ENCODE results near the gene SH3BGRL2. TPM values are rescaled to one million over a fixed set of nuclear protein-coding genes. Genes with fewer than 3 reads are reported as not detected.
A peak's percentile ranks its signal among the peaks of the same experiment; 100 is the strongest.
"Not testable (repeated sequence)": the region's sequence is repeated elsewhere in the genome, so short reads cannot be mapped to it uniquely, and the experiment has no call there.

SH3BGRL2 gene
- total RNA-seq, 2 donors from 2014 or later, result 26.8 to 93.3 TPM

- no peaks in the 10 kb centered on the region for H3K9me3 ChIP-seq
- no peak overlapping the region for H3K4me3 ChIP-seq
- no peak for DNase-seq (ENCODE audit: low spot score)
- peak overlapping the region in 1 of 2 donors; percentile 53 for H3K27ac ChIP-seq
- H3K36me3 ChIP-seq, result no peaks in the 10 kb centered on the region
- 26% methylated on average over 2 of the region's 2 CpGs for WGBS
- H3K27me3 ChIP-seq (replicated peaks; ENCODE audit: insufficient read depth), result no peaks in the 10 kb centered on the region
- intact Hi-C loops (cut with DNase I), result loop anchor here (5.0 kb wide), 1 partner anchor 100 kb away; no protein-coding TSS in a partner anchor
- peaks cover 5% of the 10 kb centered on the region for H3K4me1 ChIP-seq (replicated peaks)
- TF ChIP-seq POLR2AphosphoS5 (IDR thresholded peaks at IDR 0.05) (no peak), CTCF (IDR thresholded peaks at IDR 0.05) (peak; percentile 13 to 62 (median 42))
Measured at GRCh38 chr6:79672631-79673111, 41.5 kb downstream of the SH3BGRL2 start.

- 95% methylated on average over 3 of the region's 3 CpGs for WGBS
- intact Hi-C loops (cut with DNase I), result loop anchor here (5.0 kb wide), 1 partner anchor 102 kb away; no protein-coding TSS in a partner anchor
- Histone ChIP-seq H3K36me3 (no peaks in the 10 kb centered on the region), H3K27ac (no peak overlapping the region), H3K4me1 (replicated peaks) (peaks cover 5% of the 10 kb centered on the region), H3K4me3 (no peak overlapping the region), H3K27me3 (replicated peaks; ENCODE audit: insufficient read depth) (no peaks in the 10 kb centered on the region), H3K9me3 (no peaks in the 10 kb centered on the region)
- TF ChIP-seq POLR2A (IDR thresholded peaks at IDR 0.05) (no peak), CTCF (IDR thresholded peaks at IDR 0.05) (no peak), POLR2AphosphoS5 (IDR thresholded peaks at IDR 0.05) (no peak)
- DNase-seq (ENCODE audit: low spot score), result no peak
Measured at GRCh38 chr6:79673947-79674346, 42.8 kb downstream of the SH3BGRL2 start.

- Histone ChIP-seq H3K4me3 (no peak overlapping the region), H3K4me1 (replicated peaks) (no peaks in the 10 kb centered on the region), H3K27me3 (replicated peaks; ENCODE audit: insufficient read depth) (no peaks in the 10 kb centered on the region), H3K27ac (no peak overlapping the region), H3K36me3 (no peaks in the 10 kb centered on the region), H3K9me3 (no peaks in the 10 kb centered on the region)
- intact Hi-C loops (cut with DNase I), result no loop called here
- TF ChIP-seq POLR2AphosphoS5 (IDR thresholded peaks at IDR 0.05) (no peak), POLR2A (IDR thresholded peaks at IDR 0.05) (no peak), CTCF (IDR thresholded peaks at IDR 0.05) (no peak)
- DNase-seq (ENCODE audit: low spot score), result no peak
- WGBS, result 73% methylated on average over 8 of the region's 8 CpGs
Measured at GRCh38 chr6:79676785-79677736, 45.9 kb downstream of the SH3BGRL2 start.

GRCh38 chr6:79682682-79683081 lies 51.6 kb downstream of the SH3BGRL2 start:
- WGBS, result 95% methylated on average over 4 of the region's 4 CpGs
- DNase-seq (ENCODE audit: low spot score); H3K36me3 ChIP-seq; H3K27me3 ChIP-seq (replicated peaks; ENCODE audit: insufficient read depth); H3K4me3 ChIP-seq; H3K9me3 ChIP-seq; H3K27ac ChIP-seq; intact Hi-C loops (cut with DNase I); H3K4me1 ChIP-seq (replicated peaks): not testable (repeated sequence)

- TF ChIP-seq POLR2A (IDR thresholded peaks at IDR 0.05) (no peak), CTCF (IDR thresholded peaks at IDR 0.05) (no peak), POLR2AphosphoS5 (IDR thresholded peaks at IDR 0.05) (no peak)
- H3K36me3 ChIP-seq, result no peaks in the 10 kb centered on the region
- no peaks in the 10 kb centered on the region for H3K9me3 ChIP-seq
- DNase-seq (ENCODE audit: low spot score), result no peak
- H3K27me3 ChIP-seq (replicated peaks; ENCODE audit: insufficient read depth), result no peaks in the 10 kb centered on the region
- intact Hi-C loops (cut with DNase I), result no loop called here
- H3K4me1 ChIP-seq (replicated peaks), result no peaks in the 10 kb centered on the region
- 45% methylated on average over 1 of the region's 1 CpG for WGBS
- H3K4me3 ChIP-seq, result no peak overlapping the region
- H3K27ac ChIP-seq, result no peak overlapping the region
Measured at GRCh38 chr6:79684876-79685275, 53.7 kb downstream of the SH3BGRL2 start.

Measured in prostate gland (tissue), 2 donors.